G401 (cell line): Measurements from ENCODE around the gene A4GALT. TPM values are rescaled to one million over a fixed set of nuclear protein-coding genes. Genes with fewer than 3 reads are reported as not detected.

Experiments
- DNase-seq: peaks from one replicate; pipeline ENCODE4 v3.0.0-alpha.2; 2015; ENCODE audit warnings: low spot score
- in situ Hi-C: cut with HindIII; loops from 2 replicates; pipeline ENCODE4 v1.10.0; 2016; ENCODE audit warnings: low sequenced_read_pairs, mixed read lengths
- total RNA-seq: library from RNA; depleted of rRNA; stranded (reverse); fragments of >200 nt; shearing (Covaris generic); gene quantifications from 2 replicates; pipeline ENCODE4 v1.2.3, GENCODE V29; 2014; rRNA removed

Gene A4GALT
- total RNA-seq, 1 experiment from 2014 or later: 3.4 TPM

DNA sequence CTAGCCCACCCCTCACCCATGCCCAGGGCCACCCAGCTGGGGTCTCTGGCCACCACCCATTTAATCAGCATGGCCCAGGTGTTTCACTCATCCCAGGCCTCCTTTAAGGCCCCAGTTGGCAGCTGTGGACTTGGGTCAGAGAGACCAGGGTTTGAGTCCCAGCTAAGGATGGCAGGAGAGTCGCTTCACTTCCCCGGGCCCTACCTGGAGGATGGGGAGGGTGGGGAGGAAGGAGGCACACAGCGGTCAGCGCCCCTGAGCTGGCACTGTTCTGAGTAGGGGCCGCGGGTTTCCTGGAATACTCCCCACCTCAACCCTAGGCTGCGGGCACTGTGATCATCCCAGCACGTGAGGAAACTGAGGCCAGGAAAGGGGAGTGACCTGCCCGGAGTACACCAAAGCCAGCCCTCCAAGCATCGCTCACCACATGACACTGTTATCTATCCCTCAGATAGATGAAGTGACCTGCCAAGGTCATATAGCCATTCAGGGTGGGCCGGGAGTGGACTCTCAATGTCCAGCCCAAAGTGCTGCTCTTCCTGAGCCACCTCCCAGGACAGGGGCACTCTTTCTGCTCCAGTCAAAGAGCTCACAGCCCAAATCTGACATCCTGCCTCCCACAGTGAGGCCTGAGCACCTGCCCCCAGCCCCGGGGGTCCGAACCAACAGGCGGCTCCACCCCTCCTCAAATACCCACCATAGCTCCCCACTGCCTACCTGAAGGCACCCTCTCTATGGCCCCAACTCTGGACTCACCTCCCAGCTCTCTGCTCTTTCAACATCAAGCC lies 76.8 kb downstream of the A4GALT start:
- in situ Hi-C loops: no loop called here
- DNase-seq: no peak

DNA sequence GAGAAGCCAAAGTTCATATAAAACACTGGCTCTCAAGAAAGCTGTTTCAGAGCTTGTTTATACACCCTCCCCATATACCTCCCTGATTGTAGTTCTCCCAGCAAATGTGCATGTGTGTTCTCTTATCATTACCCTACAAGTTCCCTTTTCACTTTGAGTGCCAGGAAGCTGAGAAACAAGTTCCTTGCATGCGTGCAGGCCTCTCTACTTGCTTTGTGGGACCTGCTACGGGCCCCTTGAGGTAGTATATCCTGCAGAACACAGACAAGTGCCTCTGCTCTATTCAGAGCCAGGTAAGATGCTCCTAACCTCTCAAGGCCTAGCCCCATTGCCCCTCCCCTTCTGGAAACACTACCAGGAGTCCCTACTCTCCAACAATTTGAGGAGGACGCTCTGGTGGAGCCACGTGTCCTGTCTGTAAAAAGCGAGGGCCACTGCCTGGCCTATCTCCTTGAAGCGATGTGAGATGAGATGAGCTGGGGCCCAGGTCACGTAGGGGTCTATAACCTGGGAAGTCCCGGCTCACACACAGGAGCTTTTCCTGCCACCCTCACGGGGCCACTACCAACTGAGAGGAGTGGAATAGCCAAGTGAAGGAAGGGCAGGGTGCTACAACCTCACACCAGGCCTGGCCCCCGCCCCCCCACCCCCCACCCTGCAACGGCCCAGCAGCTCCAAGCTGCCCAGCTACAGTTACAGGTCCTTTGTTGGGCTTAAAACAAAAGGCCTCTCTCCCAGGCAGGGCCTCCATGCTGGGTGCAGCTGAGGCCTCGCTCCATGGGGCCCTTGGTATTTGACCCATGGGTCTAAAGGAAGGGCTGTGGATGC lies 77.7 kb downstream of the A4GALT start:
- in situ Hi-C loops: no loop called here
- DNase-seq: no peak

Other genes with a start within 250 kb of the A4GALT start
- 63.6 and 73.1 TPM in 2 replicates for gene RRP7A, start 201.1 kb downstream of the A4GALT start, total RNA-seq
- not detected in 2 replicates for gene SERHL2, start 166.9 kb downstream of the A4GALT start, total RNA-seq
- 11.1 and 14.7 TPM in 2 replicates for gene POLDIP3, start 106.0 kb downstream of the A4GALT start, total RNA-seq
- not detected in 2 replicates for gene ATP5MGL, start 80.3 kb downstream of the A4GALT start, total RNA-seq
- gene CYB5R3, start 71.5 kb downstream of the A4GALT start, total RNA-seq: 39.0 and 44.6 TPM in 2 replicates
- 15.1 and 20.5 TPM in 2 replicates for gene ARFGAP3, start 136.4 kb upstream of the A4GALT start, total RNA-seq